K562 (cell line): ENCODE measurements around the gene SMAD3. TPM values are rescaled to one million over a fixed set of nuclear protein-coding genes. Genes with fewer than 3 reads are reported as not detected.

Source experiments
- ATAC-seq: fragments of 200-7000 bp; cut with Tn5 transposase; 3 replicates; pipeline ENCODE4 v1.9.1; 2020; ENCODE audit warnings: moderate library complexity
- BruUV-seq: library from RNA; stranded (reverse); fragments of 400-500 nt; replicated peaks from 2 replicates; lab custom pipeline; 2021; lab: Mats Ljungman, UMichigan
- CTCF ChIA-PET: fragments of 300-600 bp; formaldehyde crosslinking; extraction: SDS; loops from one replicate; lab custom pipeline; 2021; ENCODE audit warnings: low intra/inter-chr PET ratio; lab: Yijun Ruan, JAX
- POLR2A ChIA-PET: fragments of 300-600, 350-650 bp; sonication (Branson Sonifier 250); formaldehyde crosslinking; extraction: SDS; loops from one replicate; lab custom pipeline; 2021; ENCODE audit warnings: antibody characterized with exemption, inconsistent platforms; lab: Yijun Ruan, JAX
- DNase-seq, 4 experiments: peaks; one replicate each; pipeline versions ENCODE4 v3.0.0 to v3.0.0-alpha.2; 2011 to 2018; ENCODE audit warnings: low spot score in 3 of 4, mixed read lengths in 3 of 4; ENCODE audit errors: extremely low read depth in 1 of 4
- FAIRE-seq: peaks from 2 replicates; lab custom pipeline; 2011; peaks lifted over from hg19 to GRCh38; lab: Jason Lieb, UNC
- H2AFZ ChIP-seq: 2 replicates; pipeline ENCODE4 v1.6.0; 2011; ENCODE audit warnings: low read depth, low read length, control low read depth, inconsistent platforms
- H3K27ac ChIP-seq: fragments of 200-600 bp; 3 replicates; pipeline ENCODE4 v1.8.0; 2011; ENCODE audit warnings: low read depth, mild to moderate bottlenecking, control low read depth, inconsistent platforms, low read length, moderate library complexity, mixed read lengths; ENCODE audit errors: extremely low read depth
- H3K27me3 ChIP-seq, 2 experiments: fragments of 300-600 bp in 1 of 2; 2 replicates in 1 of 2; 3 replicates in 1 of 2; pipeline versions ENCODE4 v1.6.0 to v1.8.0; 2011; ENCODE audit warnings: inconsistent platforms in 2 of 2, low read length in 2 of 2, mild to moderate bottlenecking in 1 of 2, mixed read lengths in 1 of 2, moderate library complexity in 1 of 2; ENCODE audit not compliant: control insufficient read depth in 2 of 2, insufficient read depth in 2 of 2
- H3K36me3 ChIP-seq: fragments of 300-600 bp; 3 replicates; pipeline ENCODE4 v1.8.0; 2011; ENCODE audit warnings: mild to moderate bottlenecking, low read length, inconsistent platforms; ENCODE audit not compliant: control insufficient read depth, insufficient read depth
- H3K4me1 ChIP-seq, 2 experiments: fragments of 200-600 bp in 1 of 2; replicated peaks in 1 of 2; 2 replicates in 1 of 2; 3 replicates in 1 of 2; pipeline versions ENCODE4 v1.5.1 to v1.8.0; 2011; ENCODE audit warnings: inconsistent platforms in 2 of 2, low read length in 2 of 2, mild to moderate bottlenecking in 1 of 2, mixed read lengths in 1 of 2, moderate library complexity in 1 of 2; ENCODE audit not compliant: control insufficient read depth in 2 of 2, insufficient read depth in 2 of 2
- H3K4me2 ChIP-seq: 2 replicates; pipeline ENCODE4 v1.6.1; 2011; ENCODE audit warnings: low read length, control low read depth, inconsistent platforms, mixed read lengths; ENCODE audit not compliant: insufficient read depth
- H3K4me3 ChIP-seq: fragments of 200-600 bp; sonication (generic), shearing (Covaris generic); 2 replicates; pipeline ENCODE4 v1.5.1; 2016; ENCODE audit warnings: control low read depth, inconsistent platforms
- H3K79me2 ChIP-seq: fragments of 200-600 bp; 3 replicates; pipeline ENCODE4 v1.8.0; 2011; ENCODE audit warnings: low read length, inconsistent platforms; ENCODE audit not compliant: control insufficient read depth, insufficient read depth
- H3K9ac ChIP-seq, 2 experiments: 2 replicates each; pipeline versions ENCODE4 v1.6.0 to v1.6.1; 2011; ENCODE audit warnings: low read depth in 2 of 2, low read length in 2 of 2, control low read depth in 1 of 2, inconsistent platforms in 1 of 2, mild to moderate bottlenecking in 1 of 2, mixed read lengths in 1 of 2; ENCODE audit not compliant: insufficient read depth in 1 of 2
- H3K9me1 ChIP-seq: one replicate; pipeline ENCODE4 v1.6.0; 2011; ENCODE audit warnings: inconsistent platforms, mild to moderate bottlenecking, low read length, moderate library complexity; ENCODE audit not compliant: control insufficient read depth, insufficient read depth
- H3K9me3 ChIP-seq: replicated peaks from 2 replicates; pipeline ENCODE4 v1.5.1; 2011; ENCODE audit warnings: low read depth, low read length, inconsistent platforms; ENCODE audit not compliant: control insufficient read depth, insufficient read depth
- H4K20me1 ChIP-seq: replicated peaks from 2 replicates; pipeline ENCODE4 v1.6.1; 2011; ENCODE audit warnings: low read length, inconsistent platforms, mixed read lengths; ENCODE audit not compliant: control insufficient read depth, insufficient read depth
- CBFB ChIP-seq: sonication (generic); formaldehyde crosslinking; IDR thresholded peaks from 2 replicates; pipeline ENCODE4 v1.4.0; 2020; ENCODE audit warnings: mild to moderate bottlenecking, missing genetic modification reagents
- ELF4 ChIP-seq: fragments of 450-650 bp; formaldehyde crosslinking; IDR thresholded peaks from 2 replicates; pipeline ENCODE4 v1.4.0; 2022; ENCODE audit warnings: missing genetic modification characterization
- GTF2A2 ChIP-seq: IDR thresholded peaks from 2 replicates; pipeline ENCODE4 v1.6.1; 2016; ENCODE audit warnings: mild to moderate bottlenecking, missing genetic modification characterization, missing compliant biosample characterization
- RBBP5 ChIP-seq: fragments of 200-600 bp; sonication (generic); IDR thresholded peaks from 2 replicates; pipeline ENCODE4 v1.6.1; 2012; ENCODE audit warnings: borderline replicate concordance, mild to moderate bottlenecking, low read length, control low read depth, inconsistent platforms; ENCODE audit not compliant: insufficient read depth, poor library complexity, severe bottlenecking
- SMARCA5 ChIP-seq: fragments of 450-650 bp; IDR thresholded peaks from 2 replicates; pipeline ENCODE4 v1.6.1; 2016
- TAF15 ChIP-seq: fragments of 200-400 bp; formaldehyde crosslinking; IDR thresholded peaks from 2 replicates; pipeline ENCODE4 v1.6.1; 2017; ENCODE audit warnings: mild to moderate bottlenecking, low read depth, low read length, moderate library complexity
- ZKSCAN1 ChIP-seq: fragments of 150-350 bp; IDR thresholded peaks from 2 replicates; pipeline ENCODE4 v1.6.1; 2016; ENCODE audit warnings: low read depth, low read length
- ZNF24 ChIP-seq: fragments of 450-650 bp; IDR thresholded peaks from 2 replicates; pipeline ENCODE4 v1.6.1; 2016
- WGBS: fragments of 100-300 bp; shearing (Covaris generic); methylation state at CpG from one replicate; pipeline ENCODE4 v1.1.6; 2016; ENCODE audit warnings: low coverage, mixed read lengths; ENCODE audit not compliant: insufficient coverage; ENCODE audit errors: missing lambda C conversion rate; 5-methylcytosine and 5-hydroxymethylcytosine counted together
- in situ Hi-C: fragments of 300-500 bp; cut with MboI; formaldehyde crosslinking; loops from 4 replicates; pipeline ENCODE4 v1.15.0; 2018; ENCODE audit warnings: inconsistent platforms, mixed read lengths
- intact Hi-C: fragments of 100-400 bp; cut with micrococcal nuclease; formaldehyde crosslinking; loops from 2 replicates; pipeline ENCODE4 v1.14.2; 2022
- polyA plus RNA-seq, 8 experiments: library from polyadenylated mRNA; depleted of rRNA in 4 of 8; stranded (reverse) in 5 of 8; unstranded in 3 of 8; fragments of >200 nt; fragmentation: Nextera tagmentation in 2 of 8; fragmentation: Illumina TruSeq in 1 of 8; extraction: Ambion mirVana in 2 of 8; extraction: Trizol in 1 of 8; gene quantifications; 2 replicates each; pipeline versions ENCODE4 v1.2.1 to v1.2.3, GENCODE V29; 2011 to 2014; ENCODE audit warnings: inconsistent platforms in 1 of 8, missing spikeins in 1 of 8
- total RNA-seq, 7 experiments: library from RNA; depleted of rRNA in 6 of 7; stranded (reverse); fragments of >200 nt in 6 of 7; fragmentation: Illumina TruSeq in 2 of 7; extraction: Trizol in 2 of 7; gene quantifications; 2 replicates each; pipeline versions ENCODE4 v1.2.1 to v1.2.3, GENCODE V29; 2011 to 2021; ENCODE audit warnings: low replicate concordance in 1 of 7
- TF ChIP-seq, protein P1 (sequence below): fragments of 200-400 bp; formaldehyde crosslinking; IDR thresholded peaks from 2 replicates; pipeline ENCODE4 v1.6.1; 2017; ENCODE audit warnings: mild to moderate bottlenecking, low read depth, low read length, moderate library complexity
- TF ChIP-seq, protein P2 (sequence below): fragments of 450-650 bp; formaldehyde crosslinking; IDR thresholded peaks from 2 replicates; pipeline ENCODE4 v1.4.0; 2022; ENCODE audit warnings: mild to moderate bottlenecking, moderate library complexity

The SMAD3 gene
- total and polyA plus RNA-seq, 9 of the 15 experiments (the other 6 are each of a cell fraction or from before 2014, with no cell fraction given) = 4.3 to 39.2 (median 11.1) TPM

DNA sequence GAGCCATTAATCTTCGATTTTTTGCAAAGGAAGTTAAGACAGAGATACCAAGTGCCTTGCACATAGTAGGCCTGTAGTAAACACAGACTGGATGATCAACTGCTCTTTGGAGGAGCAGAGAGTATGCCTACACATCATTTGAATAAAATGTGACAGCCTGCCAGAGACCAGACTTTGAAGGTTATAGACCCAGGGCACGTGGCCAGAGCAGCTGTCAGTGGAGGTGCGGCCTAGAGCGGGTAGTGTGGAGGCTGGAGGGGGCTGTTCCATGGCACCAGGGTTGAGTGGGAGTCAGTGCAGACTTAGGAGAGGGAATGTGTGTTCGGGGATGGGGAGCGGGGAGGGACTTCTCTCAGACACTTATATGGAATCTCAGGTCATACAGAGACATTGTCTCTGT, 80.8 kb downstream of the SMAD3 start:
- intact Hi-C loops = no loop called here
- 74% methylated on average over 6 of the region's 6 CpGs for WGBS
- Histone ChIP-seq H3K9ac (no peak overlapping the region), H3K4me3 (no peak overlapping the region), H2AFZ (no peak overlapping the region), H3K79me2 (peaks cover 11% of the 10 kb centered on the region; the same call in 2 of the 3 replicates), H4K20me1 (peaks cover 55% of the 10 kb centered on the region), H3K9me1 (no peaks in the 10 kb centered on the region), H3K4me2 (no peak overlapping the region), H3K27ac (no peak overlapping the region), H3K36me3 (no peaks in the 10 kb centered on the region), H3K27me3 (no peaks in the 10 kb centered on the region), H3K4me1 (peaks cover 8 to 16% of the 10 kb centered on the region in 2 experiments), H3K9me3 (no peaks in the 10 kb centered on the region)
- FAIRE-seq (no peak), DNase-seq (no peak), ATAC-seq (no peak)
- in situ Hi-C loops = no loop called here
- CTCF ChIA-PET = no interaction called here
- POLR2A ChIA-PET = interaction anchor here (0.8 to 1.2 kb wide), 2 partner anchors 8 to 119 kb away, joined by 3 to 7 read pairs; no protein-coding TSS in a partner anchor
- TF ChIP-seq ZKSCAN1 = peak; percentile 89
- no peak for TF ChIP-seq CBFB (CRISPR knock-in tag)
- BruUV-seq = no TSS peak

DNA sequence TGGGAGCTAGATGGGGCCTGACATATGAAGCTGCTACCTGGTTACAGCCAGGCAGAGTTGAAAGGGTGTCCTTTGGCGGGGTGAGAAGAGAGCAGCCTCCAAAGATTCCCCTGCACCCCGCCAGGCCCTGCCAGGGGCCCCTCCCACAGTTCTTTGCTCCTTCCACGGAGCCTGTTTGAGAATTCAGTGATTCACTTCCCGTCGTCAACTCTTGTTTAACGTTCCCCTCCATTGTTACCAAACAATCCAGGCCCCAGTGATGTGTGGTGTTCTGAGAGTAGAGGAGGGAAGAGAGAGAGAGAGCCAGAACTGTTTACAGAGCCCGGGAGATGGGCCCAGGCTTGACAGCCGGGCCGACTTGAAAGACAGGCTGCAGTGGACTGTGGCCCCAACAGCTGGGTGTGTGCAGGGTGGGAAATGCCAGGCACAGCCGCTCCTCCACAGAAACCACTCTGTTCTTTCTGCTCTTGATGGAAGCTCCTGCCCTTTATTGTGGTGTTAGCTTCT, 81.5 kb downstream of the SMAD3 start:
- Histone ChIP-seq H2AFZ (no peak overlapping the region), H3K36me3 (no peaks in the 10 kb centered on the region), H3K27ac (no peak overlapping the region), H3K79me2 (peaks cover 8% of the 10 kb centered on the region; the same call in 2 of the 3 replicates), H3K9me1 (no peaks in the 10 kb centered on the region), H3K4me2 (no peak overlapping the region; the same call in 1 of the 2 replicates), H3K27me3 (no peaks in the 10 kb centered on the region), H3K9ac (peak overlapping the region in 1 of 2 experiments; percentile 53; a peak in 1 of 4 replicates), H3K9me3 (no peaks in the 10 kb centered on the region), H3K4me3 (no peak overlapping the region), H3K4me1 (peaks cover 8 to 16% of the 10 kb centered on the region in 2 experiments), H4K20me1 (peaks cover 52% of the 10 kb centered on the region)
- no peak; the same call in 1 of the 3 replicates for ATAC-seq
- CTCF ChIA-PET = no interaction called here
- no TSS peak for BruUV-seq
- DNase-seq = peak in 1 of 4 experiments; percentile 11
- WGBS = 47% methylated on average over 10 of the region's 10 CpGs
- in situ Hi-C loops (no loop called here), intact Hi-C loops (no loop called here)
- FAIRE-seq = no peak
- POLR2A ChIA-PET = interaction anchor here (1.2 to 2.0 kb wide), 2 partner anchors 9 to 15 kb away, joined by 6 to 7 read pairs; no protein-coding TSS in a partner anchor
- TF ChIP-seq GTF2A2 (tag) (no peak), SMARCA5 (no peak), ELF4 (CRISPR knock-in tag) (no peak), RBBP5 (no peak), TAF15 (no peak), ZNF24 (no peak)
- TF ChIP-seq, protein P1, sequence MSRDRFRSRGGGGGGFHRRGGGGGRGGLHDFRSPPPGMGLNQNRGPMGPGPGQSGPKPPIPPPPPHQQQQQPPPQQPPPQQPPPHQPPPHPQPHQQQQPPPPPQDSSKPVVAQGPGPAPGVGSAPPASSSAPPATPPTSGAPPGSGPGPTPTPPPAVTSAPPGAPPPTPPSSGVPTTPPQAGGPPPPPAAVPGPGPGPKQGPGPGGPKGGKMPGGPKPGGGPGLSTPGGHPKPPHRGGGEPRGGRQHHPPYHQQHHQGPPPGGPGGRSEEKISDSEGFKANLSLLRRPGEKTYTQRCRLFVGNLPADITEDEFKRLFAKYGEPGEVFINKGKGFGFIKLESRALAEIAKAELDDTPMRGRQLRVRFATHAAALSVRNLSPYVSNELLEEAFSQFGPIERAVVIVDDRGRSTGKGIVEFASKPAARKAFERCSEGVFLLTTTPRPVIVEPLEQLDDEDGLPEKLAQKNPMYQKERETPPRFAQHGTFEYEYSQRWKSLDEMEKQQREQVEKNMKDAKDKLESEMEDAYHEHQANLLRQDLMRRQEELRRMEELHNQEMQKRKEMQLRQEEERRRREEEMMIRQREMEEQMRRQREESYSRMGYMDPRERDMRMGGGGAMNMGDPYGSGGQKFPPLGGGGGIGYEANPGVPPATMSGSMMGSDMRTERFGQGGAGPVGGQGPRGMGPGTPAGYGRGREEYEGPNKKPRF = no peak
- TF ChIP-seq, protein P2, sequence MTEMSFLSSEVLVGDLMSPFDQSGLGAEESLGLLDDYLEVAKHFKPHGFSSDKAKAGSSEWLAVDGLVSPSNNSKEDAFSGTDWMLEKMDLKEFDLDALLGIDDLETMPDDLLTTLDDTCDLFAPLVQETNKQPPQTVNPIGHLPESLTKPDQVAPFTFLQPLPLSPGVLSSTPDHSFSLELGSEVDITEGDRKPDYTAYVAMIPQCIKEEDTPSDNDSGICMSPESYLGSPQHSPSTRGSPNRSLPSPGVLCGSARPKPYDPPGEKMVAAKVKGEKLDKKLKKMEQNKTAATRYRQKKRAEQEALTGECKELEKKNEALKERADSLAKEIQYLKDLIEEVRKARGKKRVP = no peak
